ENCODE measurements around the gene GGA3.
"Not testable (repeated sequence)": the region's sequence is repeated elsewhere in the genome, so short reads cannot be mapped to it uniquely, and the experiment has no call there.

The GGA3 gene, protein sequence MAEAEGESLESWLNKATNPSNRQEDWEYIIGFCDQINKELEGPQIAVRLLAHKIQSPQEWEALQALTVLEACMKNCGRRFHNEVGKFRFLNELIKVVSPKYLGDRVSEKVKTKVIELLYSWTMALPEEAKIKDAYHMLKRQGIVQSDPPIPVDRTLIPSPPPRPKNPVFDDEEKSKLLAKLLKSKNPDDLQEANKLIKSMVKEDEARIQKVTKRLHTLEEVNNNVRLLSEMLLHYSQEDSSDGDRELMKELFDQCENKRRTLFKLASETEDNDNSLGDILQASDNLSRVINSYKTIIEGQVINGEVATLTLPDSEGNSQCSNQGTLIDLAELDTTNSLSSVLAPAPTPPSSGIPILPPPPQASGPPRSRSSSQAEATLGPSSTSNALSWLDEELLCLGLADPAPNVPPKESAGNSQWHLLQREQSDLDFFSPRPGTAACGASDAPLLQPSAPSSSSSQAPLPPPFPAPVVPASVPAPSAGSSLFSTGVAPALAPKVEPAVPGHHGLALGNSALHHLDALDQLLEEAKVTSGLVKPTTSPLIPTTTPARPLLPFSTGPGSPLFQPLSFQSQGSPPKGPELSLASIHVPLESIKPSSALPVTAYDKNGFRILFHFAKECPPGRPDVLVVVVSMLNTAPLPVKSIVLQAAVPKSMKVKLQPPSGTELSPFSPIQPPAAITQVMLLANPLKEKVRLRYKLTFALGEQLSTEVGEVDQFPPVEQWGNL

DNA sequence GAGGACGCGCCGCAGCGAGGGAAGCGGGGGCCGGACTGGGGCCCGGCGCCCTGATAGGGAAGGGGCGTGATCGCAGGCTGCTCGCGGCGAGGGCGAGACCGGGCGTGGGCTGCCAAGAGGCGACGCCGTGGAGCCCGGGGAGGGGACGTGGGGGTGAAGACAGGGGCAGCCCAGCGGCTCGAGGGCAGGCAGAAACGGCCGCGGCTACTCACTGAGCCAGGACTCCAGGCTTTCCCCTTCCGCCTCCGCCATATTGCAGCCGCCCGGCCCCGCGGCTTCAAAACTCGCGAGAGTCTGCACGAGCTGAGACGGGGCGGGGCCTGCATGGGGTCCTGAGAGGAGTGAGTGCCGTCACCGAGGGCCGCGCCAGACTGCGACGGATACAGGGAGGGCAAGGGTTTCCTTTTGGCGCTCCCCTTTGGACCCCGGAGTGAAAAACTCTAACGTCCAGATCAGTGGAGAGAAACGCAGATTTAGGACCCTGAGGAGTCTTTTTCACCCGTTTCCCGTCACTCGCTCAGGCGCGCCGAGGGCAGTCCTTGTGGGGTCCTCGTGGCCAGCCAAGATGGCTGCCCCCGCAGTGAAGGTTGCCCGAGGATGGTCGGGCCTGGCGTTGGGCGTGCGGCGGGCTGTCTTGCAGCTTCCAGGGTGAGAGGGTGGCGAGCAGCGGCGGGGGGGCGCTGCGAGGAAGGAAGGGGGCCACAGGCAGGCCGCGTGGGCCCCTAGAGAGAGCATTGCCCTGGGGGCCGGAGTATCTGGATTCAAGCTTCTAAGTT, at the start of gene GGA3, which contains the start of gene MRPS7:
GGA3 (minus strand) TSS at position 271 of the 776 bp plus-strand sequence; CDS start at position 252, 19 bp downstream.
MRPS7 (plus strand) TSS at position 544 of the 776 bp plus-strand sequence; CDS start at position 566, 22 bp downstream.
- in situ Hi-C loops (cut with HindIII; ENCODE audit: low sequenced_read_pairs) = no loop called here

DNA sequence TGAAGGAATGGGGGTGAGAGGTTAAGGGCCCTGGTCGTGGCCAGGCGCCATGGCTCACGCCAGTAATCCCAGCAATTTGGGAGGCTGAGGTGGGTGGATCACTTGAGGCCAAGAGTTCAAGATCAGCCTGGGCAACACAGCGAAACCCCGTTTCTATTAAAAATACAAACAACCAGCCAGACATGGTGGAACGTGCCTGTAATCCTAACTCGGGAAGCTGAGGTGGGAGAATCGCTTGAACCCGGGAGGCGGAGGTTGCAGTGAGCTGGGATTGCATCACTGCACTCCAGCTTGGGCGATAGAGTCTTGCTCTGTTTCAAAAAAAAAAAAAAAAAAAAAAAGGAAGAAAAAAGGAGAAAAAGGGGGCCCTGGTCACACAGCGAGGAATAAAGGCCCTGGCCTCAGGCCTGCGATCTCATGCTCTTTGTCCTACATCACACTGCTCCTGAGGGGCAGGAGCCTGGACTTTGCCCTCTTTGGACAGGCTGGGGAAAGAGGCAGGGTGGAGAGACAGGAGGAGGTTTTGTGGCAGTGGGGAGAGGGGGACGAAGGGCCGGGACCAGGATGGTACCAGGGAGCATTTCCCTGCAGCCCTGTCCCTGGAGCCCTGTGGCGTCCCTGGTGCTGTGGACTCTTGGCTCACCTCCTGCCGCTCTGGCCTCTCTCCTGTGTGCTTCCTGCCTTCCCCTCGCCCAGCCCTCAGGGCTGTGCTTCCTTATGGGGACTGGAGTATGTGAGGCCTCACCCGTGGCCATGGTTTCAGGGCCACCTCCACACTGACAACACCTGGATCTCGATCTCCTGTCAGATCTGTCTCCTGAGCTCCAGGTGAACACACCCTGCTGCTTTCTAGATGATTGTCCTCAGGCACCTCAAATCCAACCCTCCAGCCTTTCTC, 47.6 kb upstream of the GGA3 start:
- in situ Hi-C loops (cut with HindIII; ENCODE audit: low sequenced_read_pairs) = no loop called here

DNA sequence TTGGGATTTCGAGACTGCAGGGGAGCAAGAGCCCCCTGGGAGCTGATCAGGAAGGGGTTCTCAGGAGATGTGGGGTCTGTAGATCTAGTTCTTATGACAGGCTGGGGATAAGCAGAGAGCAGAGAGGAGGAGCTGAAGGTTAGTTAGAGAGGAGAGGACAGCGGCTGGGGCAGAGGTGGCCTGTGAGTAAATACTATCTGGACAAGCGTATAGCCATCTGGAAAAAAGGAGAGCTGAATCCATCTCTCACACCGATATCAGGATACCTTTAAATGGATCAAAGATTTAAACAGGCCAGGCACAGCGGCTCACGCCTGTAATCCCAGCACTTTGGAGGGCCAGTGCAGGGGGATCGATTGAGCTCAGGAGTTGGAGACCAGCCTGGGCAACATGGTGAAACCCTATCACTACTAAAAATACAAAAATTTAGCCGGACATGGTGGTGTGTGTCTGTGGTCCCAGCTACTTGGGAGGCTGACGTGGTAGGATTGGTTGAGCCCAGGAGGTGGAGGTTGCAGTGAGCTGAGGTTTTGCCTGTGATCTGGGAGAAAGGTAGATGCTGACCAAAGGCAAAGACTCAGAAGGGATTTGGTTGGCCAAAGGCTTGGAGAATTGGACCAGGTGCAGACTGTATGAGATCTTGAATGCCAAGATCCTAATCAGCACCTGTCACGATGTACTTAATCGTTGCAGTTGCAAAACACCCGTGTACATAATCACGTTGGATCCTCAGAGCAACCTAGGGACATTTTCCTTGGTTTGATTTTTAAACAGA, 46.7 kb upstream of the GGA3 start:
- in situ Hi-C loops (cut with HindIII; ENCODE audit: low sequenced_read_pairs) = no loop called here

DNA sequence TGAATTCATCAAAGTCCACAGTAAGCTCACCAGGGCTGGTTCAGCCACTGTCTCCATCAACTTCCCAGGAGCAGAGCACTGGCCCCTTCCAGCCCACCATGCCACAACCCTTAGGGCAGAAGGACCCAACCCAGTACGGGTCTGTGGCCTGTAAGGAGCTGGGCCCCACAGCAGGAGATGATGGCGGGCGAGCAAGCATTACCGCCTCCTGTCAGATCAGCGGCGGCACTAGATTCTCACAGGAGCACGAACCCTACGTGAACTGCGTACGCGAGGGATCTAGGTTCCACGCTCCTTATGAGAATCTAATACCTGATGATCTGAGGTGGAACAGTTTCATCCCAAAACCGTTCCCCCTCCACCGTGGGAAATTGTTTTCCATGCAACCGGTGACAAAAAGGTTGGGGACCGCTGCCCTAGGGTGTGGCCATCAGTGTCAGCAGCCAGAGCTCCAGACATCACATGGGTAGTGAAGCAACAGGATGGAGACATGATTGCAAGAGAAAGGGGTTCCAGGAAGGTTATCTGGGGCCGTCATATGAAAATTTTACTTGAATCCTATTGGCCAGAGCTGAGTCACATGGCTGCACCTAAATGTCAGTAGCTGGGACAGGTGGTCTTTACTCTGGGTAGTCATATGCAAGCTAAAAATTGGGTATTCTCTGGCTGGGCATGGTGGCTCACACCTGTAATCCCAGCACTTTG, 40.2 kb upstream of the GGA3 start:
- in situ Hi-C loops (cut with HindIII; ENCODE audit: low sequenced_read_pairs) = no loop called here

DNA sequence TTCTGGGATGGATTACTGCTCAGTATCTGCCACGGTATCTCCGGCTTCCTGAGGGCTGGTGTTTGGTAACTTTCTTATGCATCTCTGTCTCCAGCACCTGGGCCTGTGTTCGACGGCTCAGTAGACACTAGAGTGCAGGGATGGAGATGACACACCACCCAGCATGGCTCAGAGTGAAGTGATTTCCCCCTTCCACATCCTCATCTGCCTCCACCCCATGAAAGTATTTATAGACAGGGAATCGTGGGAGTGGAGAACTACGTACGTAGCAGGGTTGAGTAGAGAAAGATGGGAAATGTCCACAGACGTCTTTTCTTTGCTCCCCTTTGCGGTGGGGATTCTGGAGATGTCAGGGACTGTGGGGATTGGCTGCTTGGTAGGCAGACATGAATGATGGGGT, 39.6 kb upstream of the GGA3 start:
- in situ Hi-C loops (cut with HindIII; ENCODE audit: low sequenced_read_pairs) = no loop called here

DNA sequence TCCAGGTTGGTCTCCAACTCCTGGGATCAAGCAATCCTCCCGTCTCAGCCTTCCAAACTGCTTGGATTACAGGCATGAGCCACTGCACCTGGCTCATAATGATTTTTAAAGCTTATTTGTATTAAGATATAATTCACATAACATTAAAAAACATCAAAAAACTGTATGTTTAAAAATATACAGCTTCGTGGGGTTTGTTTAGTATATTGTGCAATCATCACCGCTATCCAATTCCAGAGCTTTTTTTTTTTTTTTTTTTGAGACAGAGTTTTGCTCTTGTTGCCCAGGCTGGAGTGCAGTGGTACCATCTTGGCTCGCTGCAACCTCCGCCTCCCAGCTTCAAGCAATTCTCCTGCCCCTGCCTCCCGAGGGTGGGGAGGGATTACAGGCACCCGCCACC, 38.9 kb upstream of the GGA3 start:
- in situ Hi-C loops (cut with HindIII; ENCODE audit: low sequenced_read_pairs) = no loop called here

DNA sequence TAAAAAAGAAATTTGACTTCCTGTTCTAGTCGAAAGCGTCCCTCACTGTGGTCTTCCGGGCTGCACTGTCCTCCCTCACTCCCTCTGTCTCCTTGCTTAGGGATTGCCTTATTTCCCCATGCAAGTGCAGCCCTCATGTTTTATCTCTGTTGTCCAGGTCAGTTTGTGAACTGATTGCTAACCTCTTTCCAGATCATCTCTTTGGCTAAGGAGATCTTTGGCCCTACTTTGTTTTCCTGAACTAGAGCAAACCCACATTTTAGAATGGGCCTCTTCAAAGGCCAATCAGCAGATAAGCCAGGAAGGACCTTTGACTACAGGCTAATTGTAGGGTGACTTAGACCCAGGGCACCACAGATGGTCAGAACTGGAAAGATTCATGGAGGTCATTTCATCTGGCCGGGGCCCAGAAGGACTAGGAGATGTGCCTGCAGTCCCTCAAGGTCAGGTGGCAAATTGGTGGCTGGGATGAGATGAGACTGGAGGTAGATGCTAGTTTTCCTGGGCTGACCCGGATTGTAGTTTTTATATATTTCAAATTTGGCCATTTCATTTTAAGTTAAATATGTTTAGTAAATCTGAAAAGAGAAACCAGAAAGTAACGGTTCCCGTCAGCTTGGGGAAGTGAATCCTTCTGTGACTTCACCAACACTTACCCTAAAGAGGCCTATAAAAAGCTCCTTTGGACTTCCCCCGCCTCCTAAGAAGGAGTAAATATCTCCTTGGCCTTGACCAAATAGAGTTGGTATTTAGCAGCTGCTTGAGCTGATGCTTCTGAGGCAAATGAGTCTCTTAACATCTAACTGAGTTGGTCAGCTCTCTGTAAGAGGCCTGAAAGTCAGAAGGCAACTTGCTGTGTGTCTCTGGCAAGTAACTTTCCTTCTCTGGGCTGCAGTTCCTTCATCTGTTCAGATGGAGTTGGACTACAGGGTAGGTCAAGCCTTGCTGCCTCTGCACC, 34.1 kb upstream of the GGA3 start:
- in situ Hi-C loops (cut with HindIII; ENCODE audit: low sequenced_read_pairs) = no loop called here

DNA sequence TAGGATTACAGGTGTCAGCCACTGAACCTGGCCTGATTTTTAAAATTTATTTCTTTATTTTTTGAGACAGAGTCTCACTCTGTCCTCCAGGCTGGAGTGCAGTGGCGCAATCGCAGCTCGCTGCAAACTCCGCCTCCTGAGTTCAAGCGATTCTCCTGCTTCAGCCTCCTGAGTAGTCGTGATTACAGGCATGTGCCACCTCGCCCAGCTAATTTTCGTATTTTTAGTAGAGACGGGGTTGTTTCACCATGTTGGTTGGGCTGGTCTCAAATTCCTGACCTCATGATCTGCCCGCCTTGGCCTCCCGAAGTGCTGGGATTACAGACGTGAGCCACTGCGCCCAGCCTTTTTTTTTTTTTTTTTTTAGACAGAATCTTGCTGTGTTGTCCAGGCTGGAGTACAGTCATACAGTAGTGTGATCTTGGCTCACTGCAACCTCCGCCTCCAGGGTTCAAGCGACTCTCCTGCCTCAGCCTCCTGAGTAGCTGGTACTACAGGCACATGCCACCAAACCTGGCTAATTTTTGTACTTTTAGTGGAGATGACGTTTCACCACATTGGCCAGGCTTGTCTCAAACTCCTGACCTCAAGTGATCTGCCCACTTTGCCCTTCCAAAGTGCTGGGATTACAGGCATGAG, 31.5 kb upstream of the GGA3 start:
- in situ Hi-C loops (cut with HindIII; ENCODE audit: low sequenced_read_pairs) = not testable (repeated sequence)

DNA sequence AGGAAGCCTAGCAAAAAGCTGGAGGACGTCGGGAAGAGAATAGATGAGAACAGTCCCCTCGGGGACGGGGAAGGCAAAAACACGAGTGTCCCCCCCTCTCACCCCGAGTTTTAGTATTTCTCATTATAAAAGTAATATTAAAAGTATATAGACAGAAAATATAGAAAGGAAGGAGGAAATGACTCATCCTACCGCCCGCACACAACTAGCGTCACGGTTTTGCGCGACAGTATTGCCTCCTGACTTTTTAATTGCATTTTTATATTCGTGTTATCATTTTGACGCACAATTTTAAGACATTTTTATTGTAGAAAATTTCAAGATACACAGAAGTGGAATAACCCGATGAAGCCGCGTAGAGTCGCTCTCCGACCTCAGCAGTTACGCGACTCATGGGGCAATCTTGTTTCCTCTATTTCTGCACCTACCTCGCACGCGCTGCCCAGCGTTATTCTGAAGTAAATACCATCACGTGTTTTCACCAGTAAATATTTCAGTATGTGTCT, 28.5 kb upstream of the GGA3 start:
- in situ Hi-C loops (cut with HindIII; ENCODE audit: low sequenced_read_pairs) = no loop called here

DNA sequence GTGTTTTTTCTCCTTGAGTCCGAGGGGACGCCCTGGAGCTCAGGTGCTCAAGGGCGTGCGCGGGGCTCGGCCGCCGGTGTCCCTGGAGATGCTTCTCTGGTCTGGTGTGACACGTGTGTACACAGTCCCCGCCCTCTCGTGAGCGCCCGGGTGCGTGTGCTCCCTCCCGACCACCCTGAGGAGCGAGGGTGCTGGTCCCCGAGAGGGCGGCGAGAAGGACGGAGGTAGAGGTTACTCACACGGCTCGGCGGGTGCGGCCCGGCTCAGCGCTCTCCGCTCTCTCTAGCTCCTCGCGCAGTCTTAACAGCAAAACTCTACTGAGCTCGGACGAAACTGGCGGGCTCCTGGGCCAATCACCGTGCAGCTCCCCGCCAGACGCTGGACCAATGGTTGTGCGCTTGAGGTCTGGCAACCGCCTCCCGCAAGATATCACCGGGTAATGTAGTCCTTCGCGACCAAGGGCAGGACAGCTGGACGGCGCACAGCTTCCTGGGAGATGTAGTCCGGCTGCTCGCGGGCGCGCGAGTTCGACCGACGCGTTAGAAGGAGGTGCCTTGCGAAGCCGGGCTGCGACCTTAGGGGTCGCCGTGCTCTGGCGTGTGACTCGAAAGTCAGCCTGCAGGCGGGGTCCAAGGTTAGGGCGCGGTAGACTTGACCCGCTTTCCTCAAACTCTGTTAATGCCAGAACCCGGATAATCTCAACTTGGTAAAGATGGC, 27.9 kb upstream of the GGA3 start, which contains the start of gene SLC25A19:
SLC25A19 (minus strand) TSS at position 319 of the 717 bp plus-strand sequence. CDS start 2,669 bp downstream, outside the sequence.
- in situ Hi-C loops (cut with HindIII; ENCODE audit: low sequenced_read_pairs) = no loop called here

DNA sequence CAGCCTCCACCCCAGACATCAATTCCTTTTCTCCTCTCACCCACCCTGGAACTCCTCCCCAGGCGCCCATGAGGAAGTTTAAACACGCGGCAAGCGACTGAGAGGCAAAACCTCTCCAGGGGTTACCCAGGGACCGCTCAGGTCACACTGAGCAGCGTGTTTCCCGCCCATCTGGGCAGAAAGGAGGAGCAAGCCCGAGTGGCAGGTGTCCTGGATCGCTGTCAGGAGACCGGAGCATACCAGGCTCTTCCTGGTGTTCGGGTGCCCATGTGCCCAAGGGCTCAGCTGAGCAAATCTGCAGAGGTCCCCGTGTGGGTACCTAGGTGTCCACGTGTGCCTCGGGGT, 27.3 kb upstream of the GGA3 start:
- in situ Hi-C loops (cut with HindIII; ENCODE audit: low sequenced_read_pairs) = no loop called here

DNA sequence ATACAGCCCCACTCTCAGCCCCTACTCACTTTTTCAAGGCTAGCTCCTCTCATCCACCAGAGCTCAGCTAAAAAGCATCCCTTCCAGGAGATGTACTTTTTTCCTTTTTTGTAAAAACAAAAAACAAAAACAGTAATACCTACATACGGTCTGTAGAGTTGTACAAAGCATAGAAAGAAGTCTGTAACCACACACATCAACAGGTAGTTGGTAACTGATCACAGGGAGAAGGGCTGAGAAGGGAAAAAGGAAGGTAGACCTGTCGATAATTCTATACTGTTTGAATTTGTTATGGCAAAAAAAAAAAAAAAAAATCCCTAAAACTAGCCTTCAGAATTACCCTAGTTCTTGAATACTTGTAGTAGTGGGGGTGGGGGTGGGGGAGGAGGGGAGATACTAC, 27.0 kb upstream of the GGA3 start:
- in situ Hi-C loops (cut with HindIII; ENCODE audit: low sequenced_read_pairs) = no loop called here

DNA sequence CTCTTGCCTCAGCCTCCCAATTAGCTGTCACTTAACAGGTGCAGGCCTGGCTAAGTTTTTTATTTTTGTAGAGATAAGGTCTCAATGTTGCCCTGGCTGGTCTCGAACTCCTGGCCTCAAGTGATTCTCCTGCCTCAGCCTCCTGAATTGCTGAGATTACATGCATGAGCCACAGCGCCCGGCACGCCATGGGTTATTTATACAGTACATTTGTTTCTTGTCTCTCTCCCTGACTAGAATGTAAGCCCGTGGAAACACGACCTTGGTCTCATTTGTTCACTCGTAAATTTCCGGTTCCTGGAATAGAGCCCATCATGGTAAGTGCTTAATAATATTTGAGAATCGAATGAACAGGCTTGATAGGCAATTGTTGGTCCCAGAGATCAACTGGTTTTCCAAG, 25.8 kb upstream of the GGA3 start:
- in situ Hi-C loops (cut with HindIII; ENCODE audit: low sequenced_read_pairs) = no loop called here

DNA sequence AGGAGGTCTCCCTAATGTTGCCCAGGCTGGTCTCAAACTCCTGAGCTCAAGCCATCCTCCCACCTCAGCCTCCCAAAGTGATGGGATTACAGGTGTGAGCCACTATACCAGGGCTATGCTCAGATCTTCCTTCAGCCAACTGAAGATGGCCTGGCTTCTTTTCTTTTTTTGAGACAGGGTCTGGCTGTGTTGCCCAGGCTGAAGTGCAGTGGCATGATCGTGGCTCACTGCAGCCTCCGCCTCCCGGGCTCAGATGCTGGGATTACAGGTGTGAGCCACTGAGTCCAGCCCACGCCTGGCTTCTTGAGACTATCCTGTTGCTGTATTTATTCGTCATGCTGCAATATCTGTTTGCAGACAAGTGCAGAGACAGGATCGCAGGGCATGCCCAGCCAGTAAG, 23.7 kb upstream of the GGA3 start:
- in situ Hi-C loops (cut with HindIII; ENCODE audit: low sequenced_read_pairs) = no loop called here

DNA sequence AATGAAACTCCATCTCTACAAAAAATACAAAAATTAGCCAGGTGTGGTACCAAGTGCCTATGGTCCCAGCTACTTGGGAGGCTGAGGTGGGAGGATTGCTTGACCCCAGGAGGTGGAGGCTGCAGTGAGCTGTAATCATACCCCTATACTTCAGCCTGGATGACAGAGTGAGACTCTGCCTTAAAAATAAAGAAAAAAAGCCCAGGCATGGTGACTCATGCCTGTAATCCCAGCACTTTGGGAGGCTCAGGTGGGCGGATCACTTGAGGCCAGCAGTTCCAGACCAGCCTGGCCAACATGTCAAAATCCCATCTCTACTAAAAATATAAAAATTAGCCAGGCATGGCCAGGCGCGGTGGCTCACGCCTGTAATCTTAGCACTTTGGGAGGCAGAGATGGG, 18.8 kb upstream of the GGA3 start:
- in situ Hi-C loops (cut with HindIII; ENCODE audit: low sequenced_read_pairs) = not testable (repeated sequence)

DNA sequence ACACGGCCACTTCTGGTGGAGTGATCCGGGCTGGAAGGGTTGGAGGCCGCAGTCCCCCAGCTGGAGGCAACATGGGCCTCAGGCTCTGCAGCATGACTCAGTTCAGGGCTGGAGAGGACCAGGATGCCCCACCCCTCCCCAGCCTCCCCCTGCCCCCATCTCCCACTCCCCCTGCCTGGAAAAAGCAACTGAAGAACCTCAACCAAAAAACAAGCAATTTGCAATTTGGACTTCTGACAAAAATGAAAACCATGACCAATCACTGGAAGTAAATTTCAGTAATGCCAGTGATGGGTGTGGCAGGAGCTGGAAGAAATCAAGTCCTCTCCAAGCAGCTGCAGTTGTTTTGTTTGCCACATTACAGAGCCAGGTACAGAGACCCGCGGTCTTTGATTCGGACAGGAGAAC, 16.3 kb upstream of the GGA3 start:
- in situ Hi-C loops (cut with HindIII; ENCODE audit: low sequenced_read_pairs) = no loop called here
